ENCODE measurements around the gene CAPN10.
"Not testable (repeated sequence)": the region's sequence is repeated elsewhere in the genome, so short reads cannot be mapped to it uniquely, and the experiment has no call there.

CAPN10 gene, protein sequence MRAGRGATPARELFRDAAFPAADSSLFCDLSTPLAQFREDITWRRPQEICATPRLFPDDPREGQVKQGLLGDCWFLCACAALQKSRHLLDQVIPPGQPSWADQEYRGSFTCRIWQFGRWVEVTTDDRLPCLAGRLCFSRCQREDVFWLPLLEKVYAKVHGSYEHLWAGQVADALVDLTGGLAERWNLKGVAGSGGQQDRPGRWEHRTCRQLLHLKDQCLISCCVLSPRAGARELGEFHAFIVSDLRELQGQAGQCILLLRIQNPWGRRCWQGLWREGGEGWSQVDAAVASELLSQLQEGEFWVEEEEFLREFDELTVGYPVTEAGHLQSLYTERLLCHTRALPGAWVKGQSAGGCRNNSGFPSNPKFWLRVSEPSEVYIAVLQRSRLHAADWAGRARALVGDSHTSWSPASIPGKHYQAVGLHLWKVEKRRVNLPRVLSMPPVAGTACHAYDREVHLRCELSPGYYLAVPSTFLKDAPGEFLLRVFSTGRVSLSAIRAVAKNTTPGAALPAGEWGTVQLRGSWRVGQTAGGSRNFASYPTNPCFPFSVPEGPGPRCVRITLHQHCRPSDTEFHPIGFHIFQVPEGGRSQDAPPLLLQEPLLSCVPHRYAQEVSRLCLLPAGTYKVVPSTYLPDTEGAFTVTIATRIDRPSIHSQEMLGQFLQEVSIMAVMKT

DNA sequence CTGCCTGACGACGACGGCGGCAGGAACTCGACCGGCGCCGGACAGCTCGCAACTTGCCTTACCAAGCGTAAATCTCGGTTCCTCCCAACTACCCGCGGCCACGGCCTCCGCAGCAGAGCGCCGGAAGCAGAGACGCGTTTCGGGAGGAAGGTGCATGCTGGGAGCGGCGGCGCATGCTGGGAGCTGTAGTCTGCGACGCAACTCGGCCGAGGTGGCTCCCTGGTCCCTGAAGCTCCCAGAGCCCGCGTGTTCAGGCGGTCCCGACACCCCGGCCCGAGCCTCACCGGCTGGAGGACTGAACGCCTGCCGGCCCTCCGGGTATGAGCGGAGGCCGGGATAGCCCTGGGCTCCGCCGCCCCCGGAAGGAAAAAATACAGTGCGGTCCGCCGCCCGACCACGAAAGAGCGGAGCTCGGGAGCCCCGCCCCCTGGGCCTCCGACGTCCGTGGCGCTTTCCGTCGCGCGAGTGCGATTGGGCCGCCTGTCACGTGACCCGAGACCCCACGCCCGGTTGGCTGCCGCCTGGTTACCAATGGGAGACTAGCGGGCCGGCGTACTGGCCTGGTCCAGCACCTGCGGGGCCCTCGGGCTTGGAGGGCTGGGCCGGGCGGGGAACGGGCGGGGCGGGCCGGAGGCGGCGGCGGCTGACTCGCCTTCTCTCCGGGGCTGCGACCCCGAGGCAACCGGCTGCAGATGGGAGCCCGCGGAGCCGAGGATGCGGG lies at the start of gene CAPN10:
CAPN10 (plus strand) TSS at position 537 of the 721 bp plus-strand sequence; CDS start at position 715, 178 bp downstream.
- DNase-seq: peak; percentile 95

GRCh38 chr2:240538031-240538780 lies 48.3 kb upstream of the CAPN10 start:
- no peak for DNase-seq

DNA sequence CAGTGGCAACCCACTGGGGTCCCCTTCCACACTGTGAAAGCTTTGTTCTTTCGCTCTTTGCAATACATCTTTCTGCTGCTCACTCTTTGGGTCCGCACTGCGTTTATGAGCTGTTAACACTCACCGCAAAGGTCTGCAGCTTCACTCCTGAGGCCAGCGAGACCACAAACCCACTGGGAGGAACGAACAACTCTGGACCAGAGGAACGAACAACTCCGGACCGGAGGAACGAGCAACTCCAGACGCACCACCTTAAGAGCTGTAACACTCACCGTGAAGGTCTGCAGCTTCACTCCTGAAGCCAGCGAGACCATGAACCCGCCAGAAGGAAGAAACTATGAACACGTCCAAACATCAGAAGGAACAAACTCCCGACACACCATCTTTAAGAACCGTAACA lies 47.4 kb upstream of the CAPN10 start:
- DNase-seq: not testable (repeated sequence)

- DNase-seq: no peak
Observed at GRCh38 chr2:240539906-240540305, 46.6 kb upstream of the CAPN10 start.

GRCh38 chr2:240551288-240551687 lies 35.2 kb upstream of the CAPN10 start:
- DNase-seq: no peak

- DNase-seq: no peak
Observed at GRCh38 chr2:240551811-240552210, 34.7 kb upstream of the CAPN10 start.

DNA sequence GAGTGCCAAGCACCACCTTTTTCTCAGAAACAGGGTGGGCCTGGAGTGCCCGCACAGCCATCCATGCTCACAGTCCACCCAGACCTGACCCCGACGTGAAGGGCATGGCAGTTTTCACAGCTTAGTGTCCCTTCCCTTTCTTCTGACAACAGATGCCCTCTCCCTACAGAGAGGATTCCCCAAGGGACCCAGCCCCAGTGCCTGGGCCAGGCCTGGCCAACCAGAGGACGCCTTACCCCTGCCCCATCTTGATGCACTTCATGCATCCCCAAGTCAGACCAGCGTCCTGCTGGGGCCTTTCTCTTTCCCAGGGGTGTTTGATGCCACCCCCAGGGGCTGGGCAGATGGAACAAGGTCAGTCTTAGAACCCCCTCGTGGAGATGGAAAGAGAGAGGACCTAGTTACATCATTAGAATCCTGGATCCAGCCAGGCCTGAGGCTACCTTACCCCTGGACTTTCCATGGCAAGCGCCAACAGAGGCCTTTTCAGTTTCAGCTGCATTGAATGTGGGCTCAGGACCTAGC lies 32.5 kb upstream of the CAPN10 start:
- no peak for DNase-seq

DNA sequence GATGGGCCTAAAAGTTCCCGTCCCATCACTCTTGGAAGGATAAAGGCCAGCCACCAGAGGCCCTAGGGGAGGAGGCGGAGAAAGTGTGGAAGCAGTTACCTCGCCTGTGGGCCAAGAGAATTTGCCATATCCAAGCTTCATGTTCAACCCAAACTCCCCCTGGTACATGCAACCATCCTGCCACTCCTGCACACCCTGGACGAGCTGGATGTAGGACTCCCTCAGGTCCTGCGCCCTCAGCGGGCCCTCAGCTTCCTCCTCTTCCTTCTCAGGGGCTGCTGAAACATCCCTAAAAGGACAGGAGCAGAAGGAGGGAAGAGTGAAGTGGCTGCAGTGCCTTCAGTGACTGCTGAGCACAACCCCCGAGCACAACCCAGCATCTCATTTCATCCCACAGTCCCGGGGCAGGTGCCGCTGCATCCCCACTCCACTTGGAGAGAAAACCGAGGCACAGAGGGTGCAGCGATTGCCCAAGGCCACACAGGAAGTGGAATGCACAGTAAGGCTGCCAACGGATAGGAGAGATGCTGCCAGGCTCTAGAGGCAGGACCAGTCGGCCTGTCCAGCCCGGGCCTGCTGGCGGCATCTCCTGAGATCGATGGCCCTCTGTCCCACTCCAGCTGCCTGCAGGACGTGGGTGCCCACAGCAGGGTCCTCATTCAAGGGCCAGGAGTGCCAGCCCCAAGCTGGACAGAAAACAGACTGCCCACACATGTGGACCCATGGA lies 31.6 kb upstream of the CAPN10 start:
- DNase-seq: no peak

DNA sequence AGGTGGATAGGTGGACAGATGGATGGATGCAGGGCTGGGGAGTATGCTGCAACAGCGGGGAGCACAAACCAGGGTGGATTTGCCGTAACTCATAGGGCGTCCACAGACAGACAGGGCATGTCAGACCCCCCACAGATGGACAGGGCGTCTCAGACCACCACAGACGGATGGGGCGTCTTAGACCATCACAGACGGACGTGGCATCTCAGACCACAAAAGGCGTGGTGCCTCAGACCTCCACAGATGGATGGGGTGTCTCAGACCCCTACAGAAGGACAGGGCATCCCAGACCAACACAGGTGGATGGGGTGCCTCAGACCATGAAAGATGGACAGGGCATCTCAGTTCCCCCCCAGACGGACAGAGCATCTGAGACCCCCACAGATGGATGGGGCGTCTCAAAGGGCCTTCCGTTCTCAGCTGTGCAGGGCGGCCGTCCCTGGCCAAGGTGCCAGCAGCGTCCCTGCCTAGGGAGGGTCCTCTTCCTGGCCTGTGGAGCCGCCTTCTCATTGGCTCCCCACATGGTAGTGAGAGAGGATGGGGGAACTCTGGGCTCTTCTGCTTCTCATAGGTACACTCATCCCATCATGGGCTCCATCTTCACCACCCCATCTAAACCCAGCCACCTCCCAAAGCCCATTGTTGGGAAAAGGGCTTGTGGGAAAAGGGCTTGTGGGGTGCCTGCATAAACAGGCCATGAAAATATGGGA lies 30.8 kb upstream of the CAPN10 start:
- no peak for DNase-seq

- peak; percentile 71 to 83 for DNase-seq
Observed at GRCh38 chr2:240556553-240557100, 29.9 kb upstream of the CAPN10 start.

DNA sequence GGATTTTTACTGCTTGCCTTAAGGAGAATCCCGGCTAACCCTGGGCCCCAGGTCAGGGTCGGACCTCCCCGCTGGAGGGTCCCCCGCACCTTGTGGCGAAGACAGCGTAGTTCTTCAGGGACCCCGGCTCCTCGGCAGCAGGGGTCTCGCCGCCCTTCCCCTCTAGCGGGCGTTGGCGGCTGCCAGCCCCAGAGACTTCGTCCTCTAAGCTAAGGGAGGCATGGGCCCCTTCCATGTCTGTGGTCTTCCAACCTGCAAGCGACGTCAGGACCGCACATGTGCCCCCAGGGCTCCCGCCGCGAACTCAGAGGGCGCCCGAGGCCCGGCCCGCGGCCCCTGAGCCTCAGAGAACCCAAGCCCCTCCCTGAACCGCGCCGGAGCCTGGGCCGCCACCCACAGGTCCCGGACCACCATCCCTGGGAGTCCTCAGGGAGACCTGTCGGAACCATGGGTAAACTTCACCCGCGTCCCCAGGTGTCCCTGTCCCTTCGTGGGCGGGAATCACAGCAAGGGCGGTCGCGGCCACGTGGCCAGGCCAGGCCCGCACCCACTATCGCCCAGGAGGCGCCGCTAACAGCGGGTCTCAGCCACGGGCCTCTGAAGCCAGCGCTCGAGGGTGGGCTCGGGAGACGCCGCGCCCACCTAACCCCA lies 29.3 kb upstream of the CAPN10 start:
- DNase-seq: no peak

- DNase-seq: peak; percentile 63 to 72
Observed at GRCh38 chr2:240557808-240558207, 28.7 kb upstream of the CAPN10 start, which contains the start of gene ANKMY1. ANKMY1 (minus strand) TSS chr2:240557988; CDS start chr2:240557335, 653 bp downstream.

DNA sequence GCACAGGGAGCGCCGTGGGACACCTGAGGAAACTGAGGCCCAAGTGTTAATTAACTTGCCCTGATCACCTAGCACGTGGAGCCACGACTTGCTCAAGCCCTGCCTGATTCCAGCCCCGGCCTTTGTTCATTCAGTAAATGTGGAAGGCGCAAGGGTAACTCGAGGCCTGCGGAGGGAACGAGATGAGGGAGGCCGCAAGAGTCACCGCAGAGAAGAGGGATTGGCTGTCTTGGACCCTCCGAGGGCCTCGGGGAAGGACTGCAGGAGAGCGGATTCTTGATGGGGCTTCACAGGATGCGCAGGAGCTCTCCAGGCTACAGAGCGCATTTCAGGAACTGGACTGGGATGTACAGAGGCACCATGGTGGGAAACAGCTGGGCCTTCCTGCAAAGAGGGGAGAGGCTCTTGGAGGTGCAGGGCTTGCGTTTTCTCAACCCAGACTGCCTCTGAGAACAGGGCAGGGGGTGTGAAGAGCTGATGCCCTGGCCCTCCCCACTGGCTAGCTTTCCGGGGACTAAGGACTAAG lies 28.2 kb upstream of the CAPN10 start:
- DNase-seq: no peak

GRCh38 chr2:240559286-240559685 lies 27.2 kb upstream of the CAPN10 start:
- no peak for DNase-seq

DNA sequence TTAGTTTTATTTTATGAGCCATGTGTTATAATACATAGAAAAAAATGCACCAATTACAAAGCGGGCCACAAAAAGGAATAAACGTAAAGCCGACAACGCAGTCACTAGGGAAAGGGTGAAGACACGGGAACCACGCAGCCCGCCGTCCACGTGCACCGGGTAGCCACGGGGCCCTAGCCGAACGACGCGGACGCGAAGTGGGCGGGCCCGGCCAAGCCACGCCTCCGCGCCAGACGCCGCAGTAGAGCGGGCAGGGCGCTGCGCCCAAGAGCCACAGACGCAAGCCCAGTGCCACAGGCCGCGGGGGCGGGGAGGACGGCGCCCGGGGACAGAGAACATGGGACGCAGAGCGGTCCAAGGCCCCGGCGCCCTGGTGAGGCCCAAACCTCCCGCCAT lies 26.5 kb upstream of the CAPN10 start, which contains the start of gene DUSP28:
DUSP28 (plus strand) TSS at position 274 of the 396 bp plus-strand sequence. CDS start 328 bp downstream, outside the sequence.
- DNase-seq: peak; percentile 92

DNA sequence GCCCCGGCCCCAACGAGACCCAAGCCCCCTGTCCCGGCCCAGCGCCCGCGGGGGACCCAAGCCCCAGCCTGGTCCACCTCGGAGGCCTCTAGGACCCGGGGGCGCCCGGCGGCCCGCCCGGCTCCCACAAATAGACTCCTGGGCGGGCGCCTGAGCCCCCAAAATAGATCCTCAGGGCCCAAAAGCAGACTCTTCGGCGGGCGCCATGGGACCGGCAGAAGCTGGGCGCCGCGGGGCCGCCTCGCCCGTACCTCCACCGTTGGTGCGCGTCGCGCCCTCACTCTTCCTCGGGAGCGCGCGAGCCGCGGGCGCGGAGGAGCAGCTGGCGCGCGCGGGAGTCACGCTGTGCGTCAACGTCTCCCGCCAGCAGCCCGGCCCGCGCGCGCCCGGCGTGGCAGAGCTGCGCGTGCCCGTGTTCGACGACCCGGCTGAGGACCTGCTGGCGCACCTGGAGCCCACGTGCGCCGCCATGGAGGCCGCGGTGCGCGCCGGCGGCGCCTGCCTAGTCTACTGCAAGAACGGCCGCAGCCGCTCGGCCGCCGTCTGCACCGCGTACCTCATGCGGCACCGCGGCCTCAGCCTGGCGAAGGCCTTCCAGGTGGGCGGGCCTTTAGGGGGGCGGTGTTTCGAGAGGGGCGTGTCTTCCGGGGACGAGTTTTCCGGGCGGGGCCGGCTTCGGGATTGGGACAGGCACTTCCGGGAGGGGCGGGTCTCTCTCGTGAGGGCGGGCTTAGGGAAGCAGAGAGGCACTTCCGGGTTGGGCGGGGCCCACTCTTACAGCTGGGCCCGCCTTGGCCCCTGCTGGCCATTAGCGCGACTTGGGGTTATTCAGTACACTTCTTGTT lies 25.8 kb upstream of the CAPN10 start:
- DNase-seq: peak; percentile 98 to 99

GRCh38 chr2:240561325-240561971 lies 25.1 kb upstream of the CAPN10 start:
- DNase-seq: peak; percentile 44

DNA sequence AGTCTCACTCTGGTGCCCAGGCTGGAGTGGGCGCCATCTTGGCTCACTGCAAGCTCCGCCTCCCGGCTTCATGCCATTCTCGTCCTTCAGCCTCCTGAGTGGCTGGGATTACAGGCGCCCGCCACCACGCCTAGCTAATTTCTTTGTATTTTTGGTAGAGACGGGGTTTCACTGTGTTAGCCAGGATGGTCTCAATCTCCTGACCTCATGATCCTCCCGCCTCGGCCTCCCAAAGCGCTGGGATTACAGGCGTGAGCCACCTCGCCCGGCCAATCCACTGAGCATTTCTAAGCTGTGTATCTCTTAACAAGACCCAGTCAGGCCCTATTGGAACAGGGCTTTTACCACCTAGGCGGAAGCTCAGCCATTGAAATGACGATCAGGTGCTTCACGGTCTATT lies 23.3 kb upstream of the CAPN10 start:
- DNase-seq: not testable (repeated sequence)
